HL-60/S4 (cell line): ENCODE results near the gene U2AF2.

Source experiments
- in situ Hi-C: fragments of 300-500 bp; cut with MboI; formaldehyde crosslinking; loops from 2 replicates; pipeline ENCODE4 v1.14.3; 2022; ENCODE audit warnings: low sequenced_read_pairs

Gene U2AF2

DNA sequence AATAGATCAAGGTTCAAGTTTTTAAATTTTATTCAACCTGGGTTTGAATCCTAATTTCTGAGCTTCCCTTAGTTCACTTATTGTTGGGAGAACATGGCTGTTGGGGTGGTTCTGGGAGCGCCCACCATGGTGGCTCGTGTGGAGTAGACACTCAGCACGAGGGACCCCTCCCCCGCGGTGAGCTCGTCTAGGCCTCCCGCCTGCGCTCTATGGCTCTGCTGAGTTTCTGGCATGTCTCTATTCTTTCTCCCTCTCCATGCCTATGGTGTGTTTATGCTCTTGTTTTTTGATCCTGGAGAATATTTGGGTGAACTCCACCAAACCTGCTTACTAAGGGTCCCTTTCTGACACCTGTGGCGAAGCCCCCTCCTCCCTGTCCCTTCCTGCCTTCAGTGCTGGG lies 18.6 kb downstream of the U2AF2 start:
- in situ Hi-C loops = no loop called here

GRCh38 chr19:55673889-55674288 lies 19.1 kb downstream of the U2AF2 start:
- in situ Hi-C loops = no loop called here

DNA sequence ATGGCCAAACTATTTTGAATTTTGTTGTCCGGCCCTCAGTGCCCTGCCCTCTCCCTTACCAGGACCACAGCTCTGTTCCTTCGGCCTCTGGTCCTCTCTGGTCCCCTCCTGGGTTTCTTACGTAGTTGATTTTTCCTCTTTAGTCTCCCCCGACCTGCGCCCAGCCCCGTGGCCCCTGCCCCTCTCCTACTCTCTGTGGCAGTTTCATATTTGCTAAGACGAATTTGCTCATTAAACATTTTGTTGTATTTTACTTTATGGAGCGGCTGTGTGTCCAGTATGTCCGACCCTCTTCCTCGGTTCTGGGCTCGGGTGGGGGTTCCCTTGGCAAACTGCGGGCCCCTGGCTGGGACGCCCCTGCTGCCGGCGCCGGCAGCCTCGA lies 19.6 kb downstream of the U2AF2 start:
- in situ Hi-C loops = no loop called here

DNA sequence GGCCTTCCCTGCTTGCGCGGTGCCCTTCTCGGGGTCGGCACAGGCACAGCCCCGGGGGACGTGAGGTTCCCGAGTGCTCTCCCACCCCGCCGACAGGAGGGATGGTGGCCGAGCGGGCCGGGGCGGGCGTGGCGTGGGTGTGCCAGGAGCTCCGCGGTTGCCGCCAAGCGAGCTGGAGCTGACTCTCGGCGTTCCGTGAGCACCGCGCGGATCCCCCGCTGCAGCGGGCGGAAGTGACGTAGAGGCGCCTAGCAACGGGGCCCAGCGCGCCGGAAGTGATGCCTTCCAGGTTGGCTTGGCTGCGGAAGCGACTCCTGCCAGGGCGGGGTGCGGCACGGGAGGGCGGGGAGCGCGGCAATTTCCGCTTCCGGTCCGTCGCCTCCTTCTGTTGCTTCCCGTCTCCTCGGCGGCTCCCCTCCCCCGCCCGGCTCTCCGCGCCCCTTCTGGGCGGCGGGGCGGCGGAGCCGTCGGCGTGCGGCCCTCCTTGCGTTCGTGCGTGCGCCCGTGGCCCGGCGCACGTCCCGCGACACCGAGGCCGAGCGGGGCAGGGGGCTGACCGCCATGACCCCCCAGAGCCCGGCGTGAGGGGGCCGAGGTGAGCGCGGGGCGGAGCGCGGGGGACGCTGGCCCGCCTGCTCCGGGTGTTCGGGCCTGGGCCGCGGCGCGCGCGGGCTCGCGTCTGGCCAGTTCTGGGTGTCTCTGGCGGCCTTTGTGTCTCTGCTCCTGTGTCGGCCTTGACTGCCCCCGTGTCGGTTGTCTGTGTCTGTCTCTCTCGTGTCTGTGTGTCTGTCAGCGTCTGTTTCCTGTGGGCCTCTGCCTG lies 20.2 kb downstream of the U2AF2 start, which contains the start of gene EPN1:
EPN1 (plus strand) TSS at position 386 of the 820 bp plus-strand sequence. CDS start 3,402 bp downstream, outside the sequence.
- in situ Hi-C loops = no loop called here

GRCh38 chr19:55675661-55676354 lies 21.0 kb downstream of the U2AF2 start:
- in situ Hi-C loops = no loop called here

- in situ Hi-C loops = no loop called here
Observed at GRCh38 chr19:55676383-55676782, 21.5 kb downstream of the U2AF2 start.

GRCh38 chr19:55676889-55677505 lies 22.2 kb downstream of the U2AF2 start:
- in situ Hi-C loops = no loop called here

GRCh38 chr19:55677572-55678028 lies 22.8 kb downstream of the U2AF2 start:
- in situ Hi-C loops = no loop called here

GRCh38 chr19:55678121-55678671 lies 23.4 kb downstream of the U2AF2 start:
- in situ Hi-C loops = no loop called here

GRCh38 chr19:55679343-55680257 lies 24.8 kb downstream of the U2AF2 start:
- in situ Hi-C loops = no loop called here

DNA sequence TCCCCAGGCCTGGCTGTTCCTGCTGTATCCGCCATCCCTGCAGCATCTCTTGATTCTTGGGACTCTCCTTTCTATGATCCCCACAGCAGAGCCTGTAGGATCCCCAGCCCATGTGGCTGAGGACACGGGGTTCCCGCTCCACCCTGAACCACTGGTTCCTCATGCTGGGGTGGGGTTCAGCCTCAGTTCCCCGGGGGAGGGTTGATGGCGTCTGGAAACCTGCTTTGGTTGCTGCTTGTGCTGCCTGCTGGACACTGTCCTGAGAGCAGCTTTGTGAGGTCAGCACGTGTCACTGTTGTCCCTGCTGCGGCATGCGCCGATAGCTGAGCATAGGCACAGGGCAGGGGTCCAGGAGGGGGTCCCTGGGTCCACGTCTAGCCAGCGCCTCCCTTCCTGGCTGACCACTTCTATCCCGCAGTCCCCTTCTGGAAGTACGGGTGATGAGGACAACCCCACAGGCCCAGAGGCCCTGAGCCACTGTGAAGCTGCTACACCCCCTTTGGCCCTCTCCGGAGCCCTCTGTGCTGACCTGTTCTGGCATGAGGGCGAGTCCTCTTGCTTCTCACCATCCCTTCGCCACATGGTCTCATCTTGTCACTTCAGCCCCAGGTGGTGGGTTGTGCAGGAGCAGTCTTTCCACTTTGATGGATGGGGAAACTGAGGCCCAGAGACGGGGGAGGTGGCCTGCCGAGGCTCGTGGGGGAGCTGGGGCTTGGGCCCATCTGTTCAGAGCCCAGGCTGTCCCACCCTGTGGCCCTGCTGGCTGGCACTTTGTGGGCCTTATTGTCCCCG lies 25.7 kb downstream of the U2AF2 start:
- in situ Hi-C loops = no loop called here

GRCh38 chr19:55681131-55682092 lies 26.6 kb downstream of the U2AF2 start:
- in situ Hi-C loops = no loop called here

DNA sequence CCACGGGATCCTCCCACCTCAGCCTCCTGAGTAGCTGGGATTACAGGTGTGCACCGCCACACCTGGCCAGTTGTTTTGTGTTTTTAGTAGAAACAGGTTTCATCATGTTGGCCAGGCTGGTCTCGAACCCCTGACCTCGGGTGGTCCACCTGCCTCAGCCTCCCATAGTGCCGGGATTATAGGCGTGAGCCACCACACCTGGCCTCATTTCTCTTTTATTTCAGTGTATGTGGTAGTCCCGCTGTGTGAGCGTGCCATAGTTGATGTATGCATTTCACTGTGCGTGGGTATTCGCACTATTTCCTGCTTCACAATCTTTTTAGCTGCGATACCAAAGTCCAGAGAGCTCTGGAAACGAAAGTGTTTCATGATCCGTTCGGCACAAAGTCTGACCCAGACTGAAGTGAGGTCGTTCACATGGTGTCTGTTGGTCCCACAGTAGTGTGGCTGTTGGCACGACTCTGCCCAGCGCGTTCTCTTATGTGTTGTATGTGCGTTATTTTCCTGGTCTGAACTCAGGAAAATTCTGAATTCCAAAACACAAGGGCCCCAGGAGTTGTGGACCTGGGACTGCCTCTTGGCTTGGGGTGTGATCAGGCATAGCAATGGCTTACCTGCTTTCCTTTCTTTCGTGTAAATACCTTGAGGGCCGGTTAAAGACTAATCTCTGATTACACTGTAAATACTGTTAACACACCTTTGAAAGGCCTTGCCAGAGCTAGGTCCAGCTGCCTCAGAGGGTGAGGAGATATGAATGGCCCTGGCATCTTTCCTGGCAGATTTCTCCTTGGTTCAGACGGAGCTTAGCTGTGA lies 28.8 kb downstream of the U2AF2 start:
- in situ Hi-C loops = no loop called here

- in situ Hi-C loops = no loop called here
Observed at GRCh38 chr19:55684946-55685681, 30.3 kb downstream of the U2AF2 start.

GRCh38 chr19:55685776-55686175 lies 30.9 kb downstream of the U2AF2 start:
- in situ Hi-C loops = no loop called here

GRCh38 chr19:55686311-55687050 lies 31.6 kb downstream of the U2AF2 start:
- in situ Hi-C loops = no loop called here
